Progenitor cell of endocrine pancreas (in vitro differentiated cells): ENCODE data around the gene PRICKLE3. TPM values are rescaled to one million over a fixed set of nuclear protein-coding genes. Genes with fewer than 3 reads are reported as not detected.

Experiments
- DNase-seq: peaks from one replicate; pipeline ENCODE4 v3.0.0; 2021; ENCODE audit warnings: low spot score; ENCODE audit not compliant: unreplicated experiment
- H3K27ac Mint-ChIP-seq: 2 replicates; pipeline ENCODE4 v1.8.0; 2021; ENCODE audit warnings: mild to moderate bottlenecking, moderate library complexity, mixed read lengths
- H3K27me3 Mint-ChIP-seq: 2 replicates; pipeline ENCODE4 v1.8.0; 2021; ENCODE audit warnings: mixed read lengths
- H3K36me3 Mint-ChIP-seq: 2 replicates; pipeline ENCODE4 v1.8.0; 2022; ENCODE audit warnings: mixed read lengths; ENCODE audit not compliant: insufficient read depth
- H3K4me1 Mint-ChIP-seq: 2 replicates; pipeline ENCODE4 v1.8.0; 2021; ENCODE audit warnings: low read depth, mixed read lengths
- H3K4me3 Mint-ChIP-seq: 2 replicates; pipeline ENCODE4 v1.8.0; 2021; ENCODE audit warnings: low read depth, mild to moderate bottlenecking, moderate library complexity, mixed read lengths
- H3K9me3 Mint-ChIP-seq: 2 replicates; pipeline ENCODE4 v1.8.0; 2021; ENCODE audit warnings: low read depth, mixed read lengths
- total RNA-seq: library from RNA; stranded (reverse); gene quantifications from 2 replicates; pipeline ENCODE4 v1.2.1, GENCODE V29; 2021
- TF ChIP-seq, protein P1 (sequence below): fragments of 200-600 bp; sonication (generic); IDR thresholded peaks from one replicate; pipeline ENCODE4 v1.5.0; 2021; ENCODE audit warnings: antibody characterized with exemption, mild to moderate bottlenecking; ENCODE audit not compliant: unreplicated experiment

Gene PRICKLE3
- total RNA-seq, 1 donor from 2014 or later = 6.2 TPM

DNA sequence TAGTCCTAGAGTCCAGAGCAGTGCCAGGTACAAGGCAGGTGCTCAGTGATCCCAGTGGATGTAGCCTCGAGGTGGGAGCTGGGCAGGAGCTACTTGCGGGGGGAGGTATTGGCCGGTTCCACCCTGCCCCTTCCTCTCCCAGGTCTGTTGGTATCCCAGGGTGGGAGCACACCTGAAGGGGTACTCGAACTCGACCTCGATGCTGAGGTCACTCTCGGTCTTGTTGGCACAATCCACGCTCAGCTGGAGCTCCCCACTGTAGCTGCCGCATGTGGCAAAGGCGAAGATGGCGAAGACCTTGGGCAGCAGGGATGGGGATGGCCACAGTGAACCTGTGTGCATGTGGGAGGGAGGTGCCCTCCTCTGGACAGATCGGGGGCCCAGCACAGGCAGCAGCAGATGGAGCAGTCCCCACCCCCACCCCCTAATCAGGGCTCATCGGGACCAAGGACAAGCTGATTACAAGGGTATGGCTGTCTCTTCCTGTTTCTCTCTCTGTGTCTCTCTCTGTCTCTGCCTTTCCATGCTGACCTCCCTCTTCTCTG, 11.4 kb upstream of the PRICKLE3 start:
- H3K9me3 Mint-ChIP-seq = peaks cover 22% of the 10 kb centered on the region
- peaks cover 17% of the 10 kb centered on the region for H3K27me3 Mint-ChIP-seq
- H3K4me3 Mint-ChIP-seq = no peak overlapping the region
- no peaks in the 10 kb centered on the region for H3K36me3 Mint-ChIP-seq
- peaks cover 2% of the 10 kb centered on the region for H3K4me1 Mint-ChIP-seq
- no peak for DNase-seq
- no peak overlapping the region for H3K27ac Mint-ChIP-seq
- TF ChIP-seq, protein P1, sequence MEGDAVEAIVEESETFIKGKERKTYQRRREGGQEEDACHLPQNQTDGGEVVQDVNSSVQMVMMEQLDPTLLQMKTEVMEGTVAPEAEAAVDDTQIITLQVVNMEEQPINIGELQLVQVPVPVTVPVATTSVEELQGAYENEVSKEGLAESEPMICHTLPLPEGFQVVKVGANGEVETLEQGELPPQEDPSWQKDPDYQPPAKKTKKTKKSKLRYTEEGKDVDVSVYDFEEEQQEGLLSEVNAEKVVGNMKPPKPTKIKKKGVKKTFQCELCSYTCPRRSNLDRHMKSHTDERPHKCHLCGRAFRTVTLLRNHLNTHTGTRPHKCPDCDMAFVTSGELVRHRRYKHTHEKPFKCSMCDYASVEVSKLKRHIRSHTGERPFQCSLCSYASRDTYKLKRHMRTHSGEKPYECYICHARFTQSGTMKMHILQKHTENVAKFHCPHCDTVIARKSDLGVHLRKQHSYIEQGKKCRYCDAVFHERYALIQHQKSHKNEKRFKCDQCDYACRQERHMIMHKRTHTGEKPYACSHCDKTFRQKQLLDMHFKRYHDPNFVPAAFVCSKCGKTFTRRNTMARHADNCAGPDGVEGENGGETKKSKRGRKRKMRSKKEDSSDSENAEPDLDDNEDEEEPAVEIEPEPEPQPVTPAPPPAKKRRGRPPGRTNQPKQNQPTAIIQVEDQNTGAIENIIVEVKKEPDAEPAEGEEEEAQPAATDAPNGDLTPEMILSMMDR = no peak

DNA sequence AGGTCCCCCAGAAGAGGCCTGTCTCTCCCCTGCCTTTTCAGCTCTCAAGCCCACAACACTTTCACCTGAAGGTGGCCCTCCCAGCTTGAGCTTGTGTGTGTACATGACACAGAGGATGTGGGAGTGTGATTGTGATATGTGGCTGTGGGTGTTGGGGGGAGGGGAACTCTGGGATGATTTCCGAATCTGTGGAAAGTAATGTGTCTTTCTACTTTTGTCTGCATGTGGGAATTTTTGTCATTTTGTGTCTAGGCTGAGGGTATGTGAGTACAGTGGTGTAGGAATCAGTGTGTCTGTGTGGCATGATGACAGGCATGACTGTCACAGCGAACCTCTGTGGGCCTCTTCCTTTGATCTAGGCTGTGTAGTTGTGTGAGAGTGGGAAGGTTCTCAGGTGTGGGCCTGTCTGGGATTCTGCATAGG, 7.4 kb upstream of the PRICKLE3 start:
- Mint-ChIP-seq H3K4me1 (peaks cover 5% of the 10 kb centered on the region), H3K27me3 (peaks cover 13% of the 10 kb centered on the region), H3K27ac (no peak overlapping the region), H3K36me3 (peaks cover 1% of the 10 kb centered on the region), H3K9me3 (peaks cover 19% of the 10 kb centered on the region), H3K4me3 (no peak overlapping the region)
- DNase-seq = no peak
- TF ChIP-seq, protein P1 = no peak

- DNase-seq = no peak
- peaks cover 12% of the 10 kb centered on the region for H3K9me3 Mint-ChIP-seq
- H3K4me3 Mint-ChIP-seq = peak overlapping the region; percentile 57
- H3K36me3 Mint-ChIP-seq = peaks cover 1% of the 10 kb centered on the region
- H3K27ac Mint-ChIP-seq = no peak overlapping the region
- peaks cover 5% of the 10 kb centered on the region for H3K4me1 Mint-ChIP-seq
- TF ChIP-seq, protein P1 = peak; percentile 59
- H3K27me3 Mint-ChIP-seq = peaks cover 6% of the 10 kb centered on the region
These were observed 6.7 kb upstream of the PRICKLE3 start for GRCh38 chrX:49192722-49193328.

GRCh38 chrX:49191574-49192011, 5.4 kb upstream of the PRICKLE3 start:
- no peak for DNase-seq
- TF ChIP-seq, protein P1 = no peak
- Mint-ChIP-seq H3K4me1 (peaks cover 5% of the 10 kb centered on the region), H3K9me3 (peaks cover 12% of the 10 kb centered on the region), H3K36me3 (peaks cover 1% of the 10 kb centered on the region), H3K4me3 (peak overlapping the region; percentile 78), H3K27me3 (no peaks in the 10 kb centered on the region), H3K27ac (peak overlapping the region; percentile 87)

DNA sequence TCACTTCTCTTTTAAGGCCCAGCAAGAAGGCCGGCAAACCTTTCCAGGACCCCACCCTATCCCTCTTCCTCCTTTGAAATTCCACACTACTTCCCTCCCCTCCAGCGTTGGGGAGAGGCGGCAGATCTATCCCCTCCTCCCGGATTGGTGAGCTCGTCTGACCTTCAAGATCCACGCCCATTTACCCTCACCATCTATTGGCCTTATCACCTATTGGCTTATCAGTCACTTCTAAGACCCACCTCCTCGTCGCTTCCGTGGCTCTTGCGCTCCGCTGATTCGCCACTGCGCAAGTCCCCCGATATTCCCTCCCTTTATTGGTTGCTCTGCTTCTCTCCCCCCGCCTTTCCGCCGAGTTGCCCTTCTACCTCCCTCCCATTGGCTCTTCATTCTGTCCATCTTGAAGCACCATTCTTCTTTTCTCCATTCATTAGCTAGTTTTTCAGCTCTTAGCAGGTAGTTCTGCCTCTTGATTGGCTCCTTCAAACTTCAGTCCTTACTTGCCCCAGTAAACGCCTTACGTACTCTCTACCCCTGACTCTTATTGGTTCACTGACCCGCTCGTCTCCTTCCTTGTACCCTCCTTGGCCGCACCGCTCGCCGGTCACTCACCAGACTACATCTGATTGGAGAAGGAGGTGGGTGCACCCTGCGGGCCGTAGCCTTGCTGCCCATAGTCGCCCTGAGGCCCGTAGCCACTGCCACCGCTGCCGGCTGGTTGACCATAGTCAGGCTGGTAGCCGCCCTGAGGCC, 4.8 kb upstream of the PRICKLE3 start:
- TF ChIP-seq, protein P1 = no peak
- DNase-seq = peak; percentile 65
- Mint-ChIP-seq H3K27ac (peak overlapping the region; percentile 87), H3K4me1 (peaks cover 6% of the 10 kb centered on the region), H3K9me3 (peaks cover 8% of the 10 kb centered on the region), H3K4me3 (peak overlapping the region; percentile 78), H3K27me3 (no peaks in the 10 kb centered on the region), H3K36me3 (peaks cover 1% of the 10 kb centered on the region)
